Renal cortical epithelial cell (primary cell): ENCODE results near the gene CCDC57. TPM values are rescaled to one million over a fixed set of nuclear protein-coding genes. Genes with fewer than 3 reads are reported as not detected.

ENCODE experiments used
- DNase-seq: peaks from one replicate; pipeline ENCODE4 v3.0.0-alpha.2; 2011; ENCODE audit warnings: low read depth
- total RNA-seq: library from RNA; depleted of rRNA; stranded (reverse); fragments of >200 nt; gene quantifications from 2 replicates; pipeline ENCODE4 v1.2.3, GENCODE V29; 2014

CCDC57 gene
- total RNA-seq, 1 donor from 2014 or later: 28.2 TPM

GRCh38 chr17:82062984-82063368 is 149.7 kb downstream of the CCDC57 start:
- no peak for DNase-seq

- no peak for DNase-seq
These were observed 150.3 kb downstream of the CCDC57 start for GRCh38 chr17:82062076-82062983.

- DNase-seq: no peak
These were observed 151.4 kb downstream of the CCDC57 start for GRCh38 chr17:82061047-82061925.

DNA sequence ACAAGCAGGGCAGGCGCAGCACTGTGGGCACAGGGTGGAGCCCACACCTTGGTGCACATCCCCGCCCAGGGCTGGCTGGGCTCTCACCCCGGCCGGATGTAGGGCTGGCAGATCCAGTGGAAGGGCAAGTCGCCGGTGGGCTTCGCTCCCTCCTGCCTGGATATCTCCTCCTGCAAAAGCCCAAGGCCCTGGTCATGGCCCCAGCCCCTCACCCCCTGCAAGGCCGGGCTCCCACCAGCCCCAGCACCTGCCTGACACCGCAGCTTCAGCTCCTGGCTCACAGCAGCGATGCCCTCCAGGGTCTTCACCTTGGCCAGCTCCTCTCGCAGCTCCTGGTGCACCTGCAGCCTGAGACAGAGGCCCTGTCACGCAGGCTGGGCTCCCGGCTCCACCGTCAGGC is 152.0 kb downstream of the CCDC57 start:
- no peak for DNase-seq

DNA sequence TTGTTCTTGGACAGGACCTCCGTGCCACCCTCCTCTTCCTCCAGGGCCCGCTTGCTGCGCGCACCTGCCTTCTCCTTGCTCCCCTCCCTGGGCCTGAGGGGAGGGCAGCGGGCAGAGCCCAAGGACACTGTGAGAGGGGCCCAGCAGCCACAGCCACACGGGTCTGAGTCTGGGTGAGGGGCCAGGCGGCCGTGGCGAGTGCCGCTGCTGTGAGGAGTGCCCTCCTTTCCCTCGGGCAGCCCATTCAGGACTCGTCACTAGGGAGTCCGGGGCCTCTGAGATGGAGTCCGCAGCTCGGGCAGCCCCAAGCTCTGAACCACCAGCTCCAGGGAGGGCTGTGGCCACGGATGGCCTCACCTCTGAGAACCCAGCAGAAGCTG is 152.7 kb downstream of the CCDC57 start:
- no peak for DNase-seq

DNA sequence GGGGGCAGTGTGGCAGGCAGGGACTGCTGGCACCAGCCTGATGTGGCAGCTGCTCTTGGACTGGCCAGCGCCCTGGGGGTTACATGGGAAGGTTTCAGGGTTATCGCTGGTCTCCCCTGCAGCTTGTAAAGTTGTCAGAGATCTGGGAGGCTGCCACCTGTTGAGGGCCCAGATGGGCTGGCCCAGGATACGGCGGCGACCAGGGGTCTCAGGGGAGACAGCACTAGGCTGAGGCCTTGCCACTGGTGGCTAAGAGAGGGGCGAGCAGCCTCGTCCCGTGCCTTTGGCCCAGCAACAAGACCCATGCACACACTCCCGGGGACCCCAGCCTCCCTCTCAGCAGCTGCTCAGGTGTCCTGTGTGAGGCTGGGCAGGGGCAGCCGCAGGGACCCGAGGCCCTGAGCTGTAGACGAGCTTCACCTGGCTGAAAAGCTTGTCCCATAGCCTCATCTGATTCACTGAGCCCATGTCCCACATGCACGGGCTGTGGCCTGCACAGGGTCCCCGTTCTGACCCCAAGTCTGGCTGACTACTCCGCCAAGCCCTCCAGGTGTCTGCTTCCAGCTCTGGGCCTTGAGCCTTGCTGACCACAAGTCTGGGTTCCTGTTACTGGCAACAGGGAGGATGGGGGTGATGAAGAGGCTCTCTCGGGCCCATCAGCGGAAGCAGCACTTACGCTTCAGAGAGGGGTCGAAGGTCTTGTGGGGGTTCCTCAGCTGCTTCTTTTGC is 153.2 kb downstream of the CCDC57 start:
- DNase-seq: no peak

DNA sequence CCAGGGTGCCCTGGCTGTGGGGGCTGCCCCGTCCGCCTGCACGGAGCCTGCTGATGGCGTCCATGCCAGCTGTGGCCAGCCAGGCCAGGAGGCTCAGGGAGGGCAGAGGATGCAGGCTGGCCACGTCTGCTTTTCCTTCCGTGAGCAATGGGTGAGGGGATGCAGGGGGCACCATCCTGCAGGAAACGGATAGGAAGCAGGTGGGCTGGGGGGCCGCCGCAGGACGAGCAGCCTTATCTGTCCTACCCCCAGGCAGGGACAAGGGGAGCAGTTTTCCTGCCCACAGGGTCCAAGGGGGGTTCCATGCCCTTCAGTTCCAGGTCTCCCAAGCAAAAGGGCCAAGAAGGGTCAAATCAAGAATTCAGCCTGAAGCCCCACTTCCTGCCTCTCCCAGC is 153.8 kb downstream of the CCDC57 start:
- DNase-seq: no peak

- no peak for DNase-seq
These were observed 154.3 kb downstream of the CCDC57 start for GRCh38 chr17:82058230-82058854.

DNA sequence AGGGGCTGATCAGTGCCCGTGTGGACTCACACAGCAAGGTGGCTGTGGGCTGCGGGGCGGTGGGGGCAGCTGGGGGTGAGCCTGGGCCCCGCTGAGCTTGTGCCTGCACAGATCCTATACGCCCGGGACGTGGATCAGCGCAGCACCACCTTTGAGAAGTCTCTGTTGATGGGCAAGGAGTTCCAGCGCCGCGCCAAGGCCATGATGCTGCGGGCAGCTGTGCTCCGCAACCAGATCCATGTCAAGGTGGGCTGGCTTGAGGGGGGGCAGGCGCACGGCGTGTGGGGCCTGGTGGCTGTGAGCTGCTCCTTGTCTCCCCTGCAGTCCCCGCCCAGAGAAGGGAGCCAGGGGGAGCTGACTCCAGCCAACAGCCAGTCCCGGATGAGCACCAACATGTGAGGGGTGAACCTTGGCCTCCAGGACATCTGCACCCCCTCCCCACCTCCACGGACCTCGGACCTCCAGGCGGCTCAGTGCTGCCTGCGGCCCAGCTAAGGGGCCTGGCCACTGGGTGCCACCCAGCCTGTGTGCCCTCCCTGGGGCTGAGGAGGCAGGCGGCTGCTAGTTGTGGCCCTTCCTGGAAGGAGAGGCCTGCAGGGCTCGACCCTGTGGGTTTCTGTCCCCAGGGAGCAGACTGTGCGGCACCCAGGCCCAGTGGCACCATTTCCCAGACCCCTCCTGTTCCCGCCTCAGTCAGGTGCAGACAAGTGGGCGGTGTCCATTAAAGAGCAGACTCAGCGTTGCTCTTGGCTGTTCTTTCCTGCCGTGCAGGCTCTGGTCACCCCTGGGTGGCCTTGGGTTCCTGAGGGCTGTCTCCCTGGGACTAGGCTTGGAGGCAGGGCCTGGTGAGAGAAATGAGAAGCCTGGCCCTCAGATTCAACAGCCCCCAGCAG is 155.7 kb downstream of the CCDC57 start:
- no peak for DNase-seq

GRCh38 chr17:82055965-82056728 is 156.5 kb downstream of the CCDC57 start:
- DNase-seq: no peak

GRCh38 chr17:82055023-82055964 is 157.3 kb downstream of the CCDC57 start:
- DNase-seq: no peak

DNA sequence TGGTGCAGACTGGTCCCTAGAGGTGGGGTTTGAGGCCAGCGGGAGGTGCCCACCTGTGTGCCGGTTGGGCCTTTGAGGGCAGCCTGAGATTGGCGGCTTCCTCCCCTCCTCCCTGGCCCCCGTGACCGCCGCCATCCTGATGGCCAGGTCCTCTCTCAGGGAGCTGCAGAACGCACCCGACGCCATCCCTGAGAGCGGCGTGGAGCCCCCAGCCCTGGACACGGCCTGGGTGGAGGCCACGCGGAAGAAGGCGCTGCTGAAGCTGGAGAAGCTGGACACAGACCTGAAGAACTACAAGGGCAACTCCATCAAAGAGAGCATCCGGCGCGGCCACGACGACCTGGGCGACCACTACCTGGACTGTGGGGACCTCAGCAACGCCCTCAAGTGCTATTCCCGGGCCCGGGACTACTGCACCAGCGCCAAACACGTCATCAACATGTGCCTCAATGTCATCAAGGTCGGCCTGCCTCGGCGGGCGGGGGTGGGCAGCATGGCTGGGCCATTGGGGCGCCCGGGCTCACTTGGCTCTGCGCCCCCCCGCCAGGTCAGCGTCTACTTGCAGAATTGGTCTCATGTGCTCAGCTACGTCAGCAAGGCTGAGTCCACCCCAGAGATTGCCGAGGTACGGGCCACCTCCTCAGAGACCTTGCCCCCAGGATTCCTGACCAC is 158.2 kb downstream of the CCDC57 start:
- no peak for DNase-seq

GRCh38 chr17:82053556-82054263 is 158.9 kb downstream of the CCDC57 start:
- DNase-seq: no peak

DNA sequence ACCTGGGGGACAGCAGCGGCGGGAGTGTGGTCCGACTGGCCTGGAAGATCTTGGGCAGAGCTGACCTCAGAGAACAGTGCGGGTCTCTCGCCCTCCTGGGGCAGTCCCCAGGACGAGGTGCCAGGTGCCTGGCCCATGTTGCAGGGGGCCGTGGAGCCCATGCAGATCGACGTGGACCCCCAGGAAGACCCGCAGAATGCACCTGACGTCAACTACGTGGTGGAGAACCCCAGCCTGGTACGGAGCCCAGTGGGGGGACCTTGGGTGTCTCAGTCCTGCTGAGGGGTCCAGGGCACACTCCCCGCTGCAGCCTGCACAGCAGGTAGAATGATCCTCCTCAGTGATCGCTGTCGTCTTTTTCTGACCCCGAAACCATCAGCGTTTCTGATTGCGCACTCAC is 159.5 kb downstream of the CCDC57 start:
- no peak for DNase-seq

DNA sequence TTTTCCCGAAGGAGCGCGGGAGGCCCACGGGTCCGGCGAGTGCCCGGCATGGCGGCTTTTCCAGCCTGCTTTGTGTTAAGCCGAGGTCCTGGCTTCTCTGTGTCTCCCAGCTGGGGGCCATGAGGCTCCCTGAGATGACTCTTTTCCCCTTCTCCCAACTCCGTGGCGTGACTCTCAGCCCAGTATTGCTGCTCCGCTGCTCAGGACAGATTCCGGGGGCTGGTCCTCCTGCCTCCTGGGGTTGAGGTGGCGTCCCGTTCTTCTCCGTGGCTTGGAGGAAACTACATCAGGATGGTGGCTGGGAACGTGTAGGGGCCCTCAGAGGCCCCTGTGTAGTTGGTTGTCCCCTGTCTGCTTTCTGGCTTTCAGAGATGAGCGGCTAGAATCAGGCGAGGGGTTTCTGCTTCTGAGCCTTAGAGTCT is 160.0 kb downstream of the CCDC57 start:
- no peak for DNase-seq

GRCh38 chr17:82051776-82052637 is 160.6 kb downstream of the CCDC57 start, which contains the start of the genes GPS1 and RFNG:
Gene GPS1 (plus strand): TSS chr17:82051898. CDS start chr17:82051932, 34 bp downstream.
Gene RFNG (minus strand): TSS chr17:82051811. CDS start chr17:82051766, 45 bp downstream.
- peak; percentile 13 for DNase-seq
